HEK293 (cell line): ENCODE data around the gene COPE.

Source experiments
- PRDM1 ChIP-seq: fragments of 450-650 bp; formaldehyde crosslinking; IDR thresholded peaks from 2 replicates; pipeline ENCODE4; 2016; ENCODE audit warnings: missing biosample characterization, missing genetic modification characterization
- YY1 ChIP-seq: fragments of 450-650 bp; formaldehyde crosslinking; IDR thresholded peaks from 2 replicates; pipeline ENCODE4 v1.5.1; 2018; ENCODE audit warnings: missing biosample characterization, missing genetic modification characterization
- ZFP3 ChIP-seq: fragments of 450-650 bp; formaldehyde crosslinking; IDR thresholded peaks from 2 replicates; pipeline ENCODE4 v1.5.1; 2016; ENCODE audit warnings: low read depth, missing biosample characterization, missing genetic modification characterization
- ZNF274 ChIP-seq, 2 experiments: fragments of 200-500 bp in 1 of 2; fragments of 450-650 bp in 1 of 2; sonication (Bioruptor generic) in 1 of 2; formaldehyde crosslinking in 1 of 2; IDR thresholded peaks; 2 replicates each; pipeline versions ENCODE4 v1.5.1 to v1.6.1; 2014 to 2016; ENCODE audit warnings: borderline replicate concordance in 1 of 2, inconsistent platforms in 1 of 2, low read length in 1 of 2, missing biosample characterization in 1 of 2, missing genetic modification characterization in 1 of 2
- ZNF501 ChIP-seq: fragments of 450-650 bp; formaldehyde crosslinking; IDR thresholded peaks from 2 replicates; pipeline ENCODE4 v1.5.1; 2016; ENCODE audit warnings: missing biosample characterization, missing genetic modification characterization
- TF ChIP-seq, protein P1 (sequence below): fragments of 450-650 bp; formaldehyde crosslinking; IDR thresholded peaks from 2 replicates; pipeline ENCODE4 v1.5.1; 2016; ENCODE audit warnings: missing biosample characterization, missing genetic modification characterization
- TF ChIP-seq, protein P2 (sequence below): fragments of 450-650 bp; IDR thresholded peaks from 2 replicates; pipeline ENCODE4 v1.5.1; 2018; ENCODE audit warnings: missing biosample characterization, missing genetic modification characterization

DNA sequence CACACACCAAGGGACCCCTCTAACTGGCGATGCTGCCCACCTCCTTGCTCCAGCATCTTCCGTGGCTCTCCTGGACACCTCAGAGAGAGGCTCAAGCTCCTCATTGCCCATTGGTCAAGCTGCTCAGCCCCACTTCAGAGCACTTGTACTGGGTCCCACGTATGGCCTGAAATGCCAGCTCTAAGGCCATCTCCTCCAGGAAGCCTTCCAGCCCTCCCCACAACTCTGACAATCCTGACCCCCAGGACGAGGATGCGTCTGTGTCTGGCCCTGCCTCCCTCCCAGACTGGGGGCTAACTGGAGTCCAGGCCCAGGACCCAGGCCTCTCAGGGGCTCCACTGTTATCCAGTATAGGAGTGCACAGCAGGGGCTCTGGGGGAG is 29.8 kb upstream of the COPE start:
- TF ChIP-seq ZNF501 = no peak
- no peak for TF ChIP-seq ZFP3
- TF ChIP-seq YY1 (tag by site-specific recombination) = no peak
- TF ChIP-seq ZNF274 (IDR thresholded peaks at IDR 0.05; ENCODE audit: low read length) = no peak
- no peak for TF ChIP-seq ZNF274 (tag by site-specific recombination; IDR thresholded peaks at IDR 0.05; ENCODE audit: borderline replicate concordance)
- TF ChIP-seq, protein P1, sequence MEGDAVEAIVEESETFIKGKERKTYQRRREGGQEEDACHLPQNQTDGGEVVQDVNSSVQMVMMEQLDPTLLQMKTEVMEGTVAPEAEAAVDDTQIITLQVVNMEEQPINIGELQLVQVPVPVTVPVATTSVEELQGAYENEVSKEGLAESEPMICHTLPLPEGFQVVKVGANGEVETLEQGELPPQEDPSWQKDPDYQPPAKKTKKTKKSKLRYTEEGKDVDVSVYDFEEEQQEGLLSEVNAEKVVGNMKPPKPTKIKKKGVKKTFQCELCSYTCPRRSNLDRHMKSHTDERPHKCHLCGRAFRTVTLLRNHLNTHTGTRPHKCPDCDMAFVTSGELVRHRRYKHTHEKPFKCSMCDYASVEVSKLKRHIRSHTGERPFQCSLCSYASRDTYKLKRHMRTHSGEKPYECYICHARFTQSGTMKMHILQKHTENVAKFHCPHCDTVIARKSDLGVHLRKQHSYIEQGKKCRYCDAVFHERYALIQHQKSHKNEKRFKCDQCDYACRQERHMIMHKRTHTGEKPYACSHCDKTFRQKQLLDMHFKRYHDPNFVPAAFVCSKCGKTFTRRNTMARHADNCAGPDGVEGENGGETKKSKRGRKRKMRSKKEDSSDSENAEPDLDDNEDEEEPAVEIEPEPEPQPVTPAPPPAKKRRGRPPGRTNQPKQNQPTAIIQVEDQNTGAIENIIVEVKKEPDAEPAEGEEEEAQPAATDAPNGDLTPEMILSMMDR (tag by site-specific recombination) = no peak
- TF ChIP-seq PRDM1 (tag by site-specific recombination) = no peak
- TF ChIP-seq, protein P2, sequence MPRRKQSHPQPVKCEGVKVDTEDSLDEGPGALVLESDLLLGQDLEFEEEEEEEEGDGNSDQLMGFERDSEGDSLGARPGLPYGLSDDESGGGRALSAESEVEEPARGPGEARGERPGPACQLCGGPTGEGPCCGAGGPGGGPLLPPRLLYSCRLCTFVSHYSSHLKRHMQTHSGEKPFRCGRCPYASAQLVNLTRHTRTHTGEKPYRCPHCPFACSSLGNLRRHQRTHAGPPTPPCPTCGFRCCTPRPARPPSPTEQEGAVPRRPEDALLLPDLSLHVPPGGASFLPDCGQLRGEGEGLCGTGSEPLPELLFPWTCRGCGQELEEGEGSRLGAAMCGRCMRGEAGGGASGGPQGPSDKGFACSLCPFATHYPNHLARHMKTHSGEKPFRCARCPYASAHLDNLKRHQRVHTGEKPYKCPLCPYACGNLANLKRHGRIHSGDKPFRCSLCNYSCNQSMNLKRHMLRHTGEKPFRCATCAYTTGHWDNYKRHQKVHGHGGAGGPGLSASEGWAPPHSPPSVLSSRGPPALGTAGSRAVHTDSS (tag by site-specific recombination) = no peak
